RCC 7860 (cell line): ENCODE data around the gene ADGRG1.
"Not testable (repeated sequence)": the region's sequence is repeated elsewhere in the genome, so short reads cannot be mapped to it uniquely, and the experiment has no call there.

Experiments
- DNase-seq: peaks from one replicate; pipeline ENCODE4 v3.0.0-alpha.2; 2015; ENCODE audit warnings: low spot score
- FAIRE-seq: peaks from 2 replicates; lab custom pipeline; 2012; peaks lifted over from hg19 to GRCh38; lab: Jason Lieb, UNC

Gene ADGRG1

GRCh38 chr16:57628008-57628781 is at the start of gene ADGRG1:
TSS of gene ADGRG1 (plus strand) at chr16:57628630. CDS start at chr16:57650288, 21,658 bp downstream.
- no peak for FAIRE-seq
- DNase-seq, result peak; percentile 99

- no peak for FAIRE-seq
- no peak for DNase-seq
Measured at GRCh38 chr16:57579361-57579665, 49.1 kb upstream of the ADGRG1 start.

- FAIRE-seq, result peak; percentile 72
Measured at GRCh38 chr16:57585051-57585687, 43.3 kb upstream of the ADGRG1 start.

GRCh38 chr16:57588831-57589230 is 39.6 kb upstream of the ADGRG1 start:
- DNase-seq, result no peak
- FAIRE-seq, result no peak

More at GRCh38 chr16:57585051-57585687, 43.3 kb upstream of the ADGRG1 start:
- peak; percentile 16 for DNase-seq

GRCh38 chr16:57589374-57589773 is 39.1 kb upstream of the ADGRG1 start:
- no peak for FAIRE-seq

GRCh38 chr16:57590654-57591085 is 37.8 kb upstream of the ADGRG1 start:
- DNase-seq (peak; percentile 41), FAIRE-seq (no peak)

More at GRCh38 chr16:57589374-57589773, 39.1 kb upstream of the ADGRG1 start:
- DNase-seq, result no peak

GRCh38 chr16:57591086-57591869 is 37.2 kb upstream of the ADGRG1 start:
- FAIRE-seq (peak; percentile 83), DNase-seq (peak; percentile 85)

GRCh38 chr16:57591870-57592485 is 36.5 kb upstream of the ADGRG1 start:
- DNase-seq, result no peak
- no peak for FAIRE-seq

- no peak for DNase-seq
- FAIRE-seq, result no peak
Measured at GRCh38 chr16:57592591-57593003, 35.8 kb upstream of the ADGRG1 start.

- FAIRE-seq (no peak), DNase-seq (no peak)
Measured at GRCh38 chr16:57593021-57593420, 35.4 kb upstream of the ADGRG1 start.

- FAIRE-seq, result no peak
- no peak for DNase-seq
Measured at GRCh38 chr16:57593990-57594389, 34.4 kb upstream of the ADGRG1 start.

- DNase-seq (no peak), FAIRE-seq (no peak)
Measured at GRCh38 chr16:57594531-57595031, 33.8 kb upstream of the ADGRG1 start.

- DNase-seq, FAIRE-seq: not testable (repeated sequence)
Measured at GRCh38 chr16:57596234-57596633, 32.2 kb upstream of the ADGRG1 start.

GRCh38 chr16:57598437-57598836 is 30.0 kb upstream of the ADGRG1 start:
- FAIRE-seq (no peak), DNase-seq (no peak)

- DNase-seq (peak; percentile 79), FAIRE-seq (peak; percentile 20)
Measured at GRCh38 chr16:57600048-57600835, 28.2 kb upstream of the ADGRG1 start.

- FAIRE-seq, result no peak
- no peak for DNase-seq
Measured at GRCh38 chr16:57600952-57601580, 27.4 kb upstream of the ADGRG1 start.

GRCh38 chr16:57601801-57602478 is 26.5 kb upstream of the ADGRG1 start:
- FAIRE-seq (no peak), DNase-seq (peak; percentile 10)

- DNase-seq, result no peak
- no peak for FAIRE-seq
Measured at GRCh38 chr16:57603115-57604024, 25.1 kb upstream of the ADGRG1 start.
